A549 (cell line): ENCODE measurements around the gene CACNA1C.

Source experiments
- EP300 ChIP-seq, 2 experiments: fragments of >200 bp; sonication (Bioruptor Twin); formaldehyde crosslinking; IDR thresholded peaks; 2 replicates in 1 of 2; 3 replicates in 1 of 2; pipeline ENCODE4 v1.6.1; 2016 to 2017
- POLR2A ChIP-seq: IDR thresholded peaks from 2 replicates; pipeline ENCODE4 v1.6.1; 2012; ENCODE audit warnings: mild to moderate bottlenecking, low read length
- RNF2 ChIP-seq: fragments of 200-600 bp; sonication (generic); IDR thresholded peaks from 2 replicates; pipeline ENCODE4 v1.6.1; 2016; ENCODE audit warnings: low read depth, mild to moderate bottlenecking, antibody characterized with exemption, moderate library complexity, borderline replicate concordance

DNA sequence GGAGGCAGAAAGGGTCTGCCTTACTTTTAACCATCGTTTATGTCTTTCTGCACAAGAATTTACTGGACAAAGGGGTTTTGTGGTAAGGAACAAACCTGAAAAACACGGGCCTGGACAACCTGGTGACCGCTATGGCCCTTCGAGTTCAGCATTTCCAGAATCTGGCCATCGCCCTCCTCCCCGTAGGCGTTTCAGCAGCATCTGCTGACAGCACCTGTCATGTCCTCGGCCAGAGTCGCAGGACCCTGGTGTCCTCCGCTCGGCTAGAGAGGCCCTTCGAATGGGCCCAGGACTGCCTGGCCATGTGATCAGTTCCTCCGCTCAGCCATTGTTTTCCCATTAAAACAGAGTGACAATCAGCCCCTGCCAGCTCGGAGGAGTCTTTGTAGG is 599.2 kb downstream of the CACNA1C start:
- TF ChIP-seq POLR2A (no peak), EP300 (IDR thresholded peaks at IDR 0.05) (no peak), RNF2 (no peak)
